HG03565 (cell line): ENCODE results near the gene ATM.
"Not testable (repeated sequence)": the region's sequence is repeated elsewhere in the genome, so short reads cannot be mapped to it uniquely, and the experiment has no call there.

ENCODE experiments used
- ATAC-seq: cut with Tn5 transposase; IDR thresholded peaks from one replicate; pipeline ENCODE4 v1.9.1; 2021; ENCODE audit warnings: mild to moderate bottlenecking, moderate library complexity; ENCODE audit not compliant: unreplicated experiment

The ATM gene

DNA sequence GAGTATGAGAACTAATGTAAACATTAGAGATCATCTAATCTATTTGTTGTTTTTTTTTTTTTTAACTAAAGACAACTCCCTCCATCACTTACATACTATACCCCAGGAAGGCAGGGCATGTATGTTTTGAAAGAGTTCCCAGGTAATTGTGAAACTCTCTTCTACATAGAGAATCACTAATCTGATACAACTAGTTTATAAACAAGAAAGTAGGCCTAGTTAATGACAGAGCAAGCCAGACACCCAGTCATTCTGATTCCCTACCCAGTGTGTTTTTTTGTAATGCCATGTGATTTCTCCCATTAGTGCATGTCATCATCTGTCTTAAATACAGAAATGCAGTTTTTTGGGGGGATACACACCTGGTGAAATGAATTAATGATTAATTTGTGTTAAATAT is 123.6 kb downstream of the ATM start:
- ATAC-seq: no peak

DNA sequence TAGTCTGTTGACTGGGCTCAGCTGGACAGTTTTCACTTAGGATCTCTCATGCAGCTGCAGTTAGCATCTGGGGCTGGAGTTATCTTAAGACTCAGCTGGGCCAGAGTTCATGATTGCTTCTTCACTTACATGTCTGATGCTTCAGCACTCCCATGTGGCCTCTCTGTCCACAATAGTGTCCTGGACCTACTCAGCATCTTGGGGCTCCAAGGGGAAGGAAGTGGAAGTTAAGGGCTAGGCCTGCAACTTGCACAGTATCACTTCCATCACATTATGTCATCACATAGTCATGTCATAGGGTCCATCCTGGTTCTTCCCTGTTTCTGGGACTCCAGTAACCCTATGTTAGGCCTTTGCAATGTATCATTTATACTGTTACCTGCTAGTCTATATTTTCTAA is 128.6 kb downstream of the ATM start:
- ATAC-seq: no peak

DNA sequence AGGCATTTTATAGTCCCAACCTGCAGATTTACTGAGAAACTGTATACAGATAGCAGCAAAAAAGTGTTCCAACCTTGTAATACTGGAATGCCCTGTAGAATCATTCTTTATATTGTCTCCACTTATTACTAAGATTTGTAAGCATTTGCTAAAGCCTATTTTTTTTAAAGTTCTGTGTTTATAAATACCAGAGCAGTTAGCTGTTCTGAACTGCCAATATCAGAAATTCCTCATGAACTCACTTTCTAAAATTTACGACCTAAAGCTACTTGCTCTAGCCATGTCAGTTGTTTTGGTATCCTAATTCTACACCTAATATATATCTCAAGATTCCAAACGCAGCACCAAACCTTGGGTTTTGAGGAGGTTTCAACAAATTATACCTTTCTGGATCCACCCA is 141.3 kb downstream of the ATM start:
- no peak for ATAC-seq

DNA sequence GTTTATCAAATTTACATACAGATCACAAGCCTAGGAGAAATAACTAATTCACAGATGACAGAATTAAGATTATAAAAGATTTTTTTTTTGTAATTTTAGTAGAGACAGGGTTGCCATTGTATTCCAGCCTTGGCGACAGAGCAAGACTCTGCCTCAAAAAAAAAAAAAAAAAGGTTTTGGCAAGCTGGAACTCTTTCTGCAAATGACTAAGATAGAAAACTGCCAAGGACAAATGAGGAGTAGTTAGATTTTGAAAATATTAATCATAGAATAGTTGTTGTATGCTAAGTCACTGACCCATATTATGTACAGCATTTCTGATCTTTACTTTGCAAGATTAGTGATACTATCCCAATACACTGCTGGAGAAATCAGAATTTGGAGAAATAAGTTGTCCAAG is 145.3 kb downstream of the ATM start:
- no peak for ATAC-seq

DNA sequence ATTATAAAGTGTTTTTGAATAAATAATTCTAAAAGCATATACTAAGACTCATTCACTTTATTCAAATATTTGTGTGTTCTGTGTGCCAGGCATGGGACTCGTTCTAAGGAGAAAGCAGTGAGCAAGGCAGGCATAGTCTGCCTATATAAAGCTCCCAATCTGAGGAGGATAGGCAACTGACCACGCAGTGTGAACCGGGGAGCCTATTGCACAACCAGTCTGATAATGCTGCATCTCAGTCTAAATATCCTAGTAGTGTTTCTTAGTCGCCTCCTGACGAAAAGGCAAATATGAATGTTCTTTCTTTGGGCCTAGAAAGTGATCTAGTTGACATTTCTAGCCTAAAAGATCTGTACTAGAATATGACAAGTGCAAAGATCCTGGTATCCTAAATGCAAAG is 146.2 kb downstream of the ATM start:
- ATAC-seq: no peak

DNA sequence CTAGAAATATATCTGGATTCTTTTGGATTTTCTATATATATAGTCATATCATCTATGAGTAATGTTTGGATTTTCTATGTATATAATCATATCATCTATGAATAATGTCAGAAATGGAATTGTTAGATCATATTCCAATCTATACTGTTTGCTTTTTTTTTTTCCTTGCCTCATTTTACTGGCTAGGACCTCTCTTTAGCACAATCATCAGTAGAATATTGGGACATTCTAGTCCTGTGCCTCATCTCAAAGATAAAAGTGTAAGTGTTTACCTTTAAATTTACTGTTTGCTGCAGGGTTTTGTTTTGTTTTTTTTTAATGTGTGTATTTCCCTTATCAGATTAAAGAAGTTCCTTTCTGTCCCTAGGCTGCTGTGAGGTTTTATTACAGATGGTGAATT is 147.4 kb downstream of the ATM start:
- ATAC-seq: no peak

DNA sequence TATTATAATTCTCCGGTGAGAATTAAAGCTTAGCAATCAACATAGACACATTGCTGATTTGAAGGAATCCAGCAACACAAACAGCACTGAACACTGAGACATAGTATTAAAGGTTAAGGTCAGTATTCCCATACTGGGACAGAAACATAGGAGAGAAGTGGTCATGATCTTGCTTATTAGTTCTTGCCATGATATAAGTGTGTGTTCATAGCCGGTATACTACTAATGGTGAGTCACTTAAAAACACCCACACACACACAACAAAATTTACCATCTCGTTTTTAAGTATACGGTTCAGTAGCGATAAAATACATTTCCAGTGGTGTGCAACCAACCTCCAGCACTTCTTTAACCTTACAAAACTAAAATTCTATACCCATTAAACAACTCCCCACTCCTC is 148.1 kb downstream of the ATM start:
- no peak for ATAC-seq

DNA sequence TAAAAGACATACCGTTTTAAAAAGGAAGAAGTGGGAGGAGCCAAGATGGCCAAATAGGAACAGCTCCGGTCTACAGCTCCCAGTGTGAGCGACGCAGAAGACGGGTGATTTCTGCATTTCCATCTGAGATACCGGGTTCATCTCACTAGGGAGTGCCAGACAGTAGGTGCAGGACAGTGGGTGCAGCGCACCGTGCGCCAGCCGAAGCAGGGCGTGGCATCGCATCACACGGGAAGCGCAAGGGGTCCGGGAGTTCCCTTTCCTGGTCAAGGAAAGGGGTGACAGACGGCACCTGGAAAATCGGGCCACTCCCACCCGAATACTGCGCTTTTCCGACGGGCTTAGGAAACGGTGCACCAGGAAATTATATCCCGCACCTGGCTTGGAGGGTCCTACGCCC is 150.6 kb downstream of the ATM start:
- not testable (repeated sequence) for ATAC-seq

DNA sequence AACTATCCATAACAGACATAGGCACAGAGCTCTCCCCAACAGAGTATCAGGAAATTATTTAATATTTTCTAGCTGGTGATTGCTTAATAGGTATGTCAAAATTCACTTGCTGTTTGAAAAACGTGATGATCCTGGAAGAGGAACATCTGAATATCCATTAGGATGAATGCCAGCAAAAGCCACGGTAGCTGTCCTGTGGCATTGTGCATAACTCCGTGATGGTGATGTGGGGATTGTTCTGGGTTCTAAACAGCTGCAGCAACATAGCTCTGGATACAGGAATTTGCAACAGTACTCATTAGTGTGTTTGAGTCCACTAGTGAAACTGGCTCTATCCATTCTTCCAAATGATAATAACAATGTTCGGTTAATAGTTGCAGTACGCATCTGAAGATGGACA is 165.7 kb downstream of the ATM start:
- no peak for ATAC-seq

DNA sequence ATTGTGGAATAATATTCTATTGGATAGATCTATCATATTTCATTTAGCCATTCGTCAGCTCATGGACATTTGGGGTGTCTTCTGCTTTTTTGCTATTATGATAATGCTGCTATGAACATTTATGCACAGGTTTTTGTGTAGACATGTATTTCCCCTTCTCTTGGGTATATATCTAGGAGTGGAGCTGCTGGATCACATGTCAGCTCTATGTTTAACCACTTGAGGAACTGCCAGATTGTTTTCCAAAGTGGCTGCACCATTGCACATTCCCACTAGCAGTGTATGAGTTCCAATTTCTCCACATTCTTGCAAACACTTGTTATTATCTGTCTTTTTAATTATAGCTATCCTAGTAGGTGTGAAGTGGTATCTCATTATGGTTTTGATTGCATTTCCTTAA is 169.5 kb downstream of the ATM start:
- ATAC-seq: no peak

DNA sequence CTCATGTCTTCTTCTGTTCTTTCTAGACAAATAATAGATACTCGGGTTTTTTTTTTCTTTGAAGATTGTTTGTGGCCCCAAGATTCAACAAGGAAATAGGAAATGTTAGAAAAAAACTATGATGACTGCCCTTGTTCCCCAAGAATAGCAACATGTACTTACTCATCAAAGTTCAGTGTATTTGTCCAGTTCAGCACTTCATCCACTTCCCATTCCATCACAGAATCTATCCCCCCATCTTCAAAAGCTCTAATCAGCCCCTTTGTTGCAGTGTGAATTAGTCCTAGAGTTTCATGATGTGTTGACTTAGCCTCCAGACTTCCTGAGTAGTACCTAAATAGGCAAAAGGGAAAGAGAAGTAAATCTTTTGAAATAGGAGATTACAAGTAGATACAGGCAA is 170.2 kb downstream of the ATM start:
- no peak for ATAC-seq

DNA sequence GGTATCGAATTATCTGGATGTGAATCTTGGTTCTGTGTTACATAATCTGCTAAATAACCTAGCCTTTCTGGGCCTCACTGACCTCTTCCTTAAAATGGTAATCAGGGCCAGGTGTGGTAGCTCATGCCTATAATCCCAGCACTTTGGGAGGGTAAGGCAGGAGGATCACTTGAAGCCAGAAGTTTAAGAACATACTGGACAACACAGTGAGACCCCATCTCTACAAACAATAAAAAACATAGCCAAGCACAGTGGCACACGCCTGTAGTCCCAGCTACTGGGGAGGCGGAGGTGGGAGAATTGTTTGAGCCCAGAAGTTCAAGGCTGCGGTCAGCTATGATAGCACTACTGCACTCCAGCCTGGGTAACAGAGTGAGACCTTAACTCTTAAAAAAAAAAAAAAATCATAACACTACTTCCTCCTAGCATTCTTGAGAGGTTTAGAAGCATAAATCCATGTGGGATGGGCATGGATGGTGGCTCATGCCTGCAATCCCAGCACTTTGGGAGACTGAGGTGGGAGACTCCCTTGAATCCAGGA is 171.9 kb downstream of the ATM start:
- no peak for ATAC-seq

DNA sequence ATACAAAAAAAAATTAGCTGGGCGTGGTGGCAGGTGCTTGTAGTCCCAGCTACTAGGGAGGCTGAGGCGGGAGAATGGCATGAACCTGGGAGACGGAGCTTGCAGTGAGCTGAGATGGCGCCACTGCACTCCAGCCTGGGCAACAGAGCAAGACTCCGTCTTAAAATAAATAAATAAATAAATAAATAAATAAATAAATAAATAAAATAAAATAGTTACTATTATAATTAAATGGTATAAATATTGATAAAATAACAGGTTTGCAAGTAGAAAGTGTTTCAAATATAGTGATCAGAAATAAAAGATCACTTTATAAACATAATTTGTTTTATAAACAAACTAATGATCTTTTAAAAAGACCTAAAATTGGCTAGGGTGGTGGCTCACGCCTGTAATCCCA is 173.8 kb downstream of the ATM start:
- ATAC-seq: not testable (repeated sequence)

DNA sequence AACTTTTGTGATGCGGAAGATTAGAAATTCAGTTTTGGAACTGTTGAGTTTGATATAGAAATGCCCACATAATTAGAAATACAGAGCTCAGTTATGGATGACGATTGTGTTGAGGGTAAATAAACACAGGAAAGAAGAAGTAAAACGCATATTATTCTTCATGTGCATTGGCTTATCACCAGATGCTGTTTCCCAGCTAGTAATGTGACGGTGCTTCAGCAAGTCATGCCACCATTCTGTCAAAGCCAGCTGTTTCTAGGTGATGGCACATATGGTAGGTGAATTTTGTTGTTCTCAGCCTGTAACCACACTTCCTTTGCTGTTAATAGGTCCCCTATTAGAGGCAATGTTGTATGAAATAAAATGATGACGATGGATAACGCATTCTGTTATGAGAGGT is 175.6 kb downstream of the ATM start:
- ATAC-seq: no peak

DNA sequence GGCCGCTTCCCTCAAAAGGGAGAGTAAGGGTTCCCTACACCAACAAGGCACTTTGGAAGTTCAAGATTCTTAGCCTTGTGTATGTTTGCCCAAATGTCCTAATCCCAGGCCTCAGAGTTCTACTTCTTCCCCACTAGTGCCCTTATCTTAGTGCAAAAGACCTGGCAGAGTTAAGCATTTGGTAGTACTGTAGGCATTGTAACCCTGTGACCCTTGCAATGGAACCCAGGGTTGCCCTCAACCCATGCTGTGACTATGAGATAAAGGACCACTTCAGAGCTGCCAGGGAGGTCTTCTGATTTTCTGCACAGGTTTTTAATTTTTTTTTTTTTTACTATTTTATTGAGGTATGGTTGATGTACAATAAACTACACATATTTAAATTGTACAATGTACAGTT is 179.4 kb downstream of the ATM start:
- no peak for ATAC-seq

DNA sequence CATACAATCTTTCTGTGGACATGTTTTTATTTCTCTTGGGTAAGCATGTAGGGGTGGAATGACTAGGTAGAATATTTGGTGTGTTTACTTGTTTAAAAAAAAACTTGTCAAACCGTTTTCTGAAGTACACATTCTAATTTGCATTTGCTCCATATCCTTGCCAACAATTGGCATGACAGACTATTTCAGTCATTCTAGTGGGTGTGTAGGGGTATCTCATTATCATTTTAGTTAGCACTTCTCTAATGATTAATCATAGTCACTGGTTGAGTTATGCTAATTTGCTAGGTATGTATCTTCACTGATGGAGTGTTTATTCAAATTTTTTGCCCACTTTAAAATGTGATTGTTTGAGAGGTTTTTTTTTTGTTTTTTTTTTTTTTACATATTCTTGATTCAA is 180.2 kb downstream of the ATM start:
- ATAC-seq: no peak

DNA sequence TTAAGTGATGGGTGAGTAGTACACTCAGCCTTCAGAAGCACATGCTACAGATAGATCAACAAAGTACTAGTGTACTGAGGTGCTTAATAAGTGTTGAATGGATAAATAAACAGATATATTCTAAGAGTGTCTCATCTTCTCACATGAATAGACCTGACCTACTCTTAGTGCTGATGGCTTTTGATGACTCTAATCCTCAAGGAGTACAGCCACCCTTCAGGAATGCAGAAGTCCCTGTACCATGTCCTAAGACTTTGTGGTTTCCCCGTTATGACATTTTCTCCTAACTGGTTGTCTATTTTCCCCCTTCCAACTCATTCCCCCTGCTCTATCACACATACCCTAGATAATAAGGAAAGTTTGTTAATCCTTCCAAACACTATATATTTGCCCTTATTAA is 182.8 kb downstream of the ATM start:
- no peak for ATAC-seq

DNA sequence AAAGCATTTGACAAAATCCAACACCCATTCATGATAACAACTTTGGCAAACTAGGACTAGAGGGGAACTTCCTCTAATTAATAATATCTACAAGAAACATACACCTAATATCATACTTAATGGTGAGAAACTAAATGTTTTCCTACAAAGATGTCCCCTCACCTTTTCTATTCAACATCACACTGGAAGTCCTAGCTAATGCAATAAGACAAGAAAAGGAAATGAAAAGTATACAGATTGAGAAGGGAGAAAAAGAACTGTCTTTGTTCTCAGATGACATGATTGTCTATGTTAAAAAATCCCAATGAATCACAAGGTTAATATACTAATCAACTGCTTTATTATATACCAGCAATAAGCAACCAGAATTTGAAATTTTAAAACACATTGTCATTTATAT is 192.1 kb downstream of the ATM start:
- ATAC-seq: no peak

DNA sequence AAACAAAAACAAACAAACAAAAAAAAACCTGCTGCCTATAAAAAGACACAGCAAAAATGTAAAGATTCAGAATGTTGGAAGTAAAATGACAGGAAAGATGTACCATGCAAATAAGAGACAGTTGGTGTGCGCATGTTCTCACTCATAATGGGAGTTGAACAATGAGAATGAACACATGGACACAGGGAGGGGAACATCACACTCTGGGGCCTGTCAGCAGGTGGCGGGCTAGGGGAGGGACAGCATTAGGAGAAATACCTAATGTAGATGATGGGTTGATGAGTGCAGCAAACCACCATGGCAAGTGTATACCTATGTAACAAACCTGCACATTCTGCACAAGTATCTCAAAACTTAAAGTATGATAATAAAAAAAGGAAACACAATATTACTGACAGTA is 194.7 kb downstream of the ATM start:
- not testable (repeated sequence) for ATAC-seq
